Psoas muscle (tissue), 8 donors: Measurements from ENCODE around the gene OR4D2. TPM values are rescaled to one million over a fixed set of nuclear protein-coding genes. Genes with fewer than 3 reads are reported as not detected.

Source experiments
- ATAC-seq, 4 donors: fragments of 200-7000 bp; cut with Tn5 transposase; one replicate each; pipeline ENCODE4 v1.9.1; 2020; ENCODE audit warnings: moderate library complexity in 3 of 4, mild to moderate bottlenecking in 2 of 4
- DNase-seq, 2 donors: peaks; one replicate each; pipeline ENCODE4 v3.0.0-alpha.2; 2020
- H3K27ac ChIP-seq: fragments of 200-600 bp; one replicate; pipeline ENCODE4 v1.8.0; 2022
- H3K27me3 ChIP-seq, 3 donors: fragments of 200-600 bp in 1 of 3; one replicate each; pipeline versions ENCODE4 v1.6.1 to v1.8.0; 2013 to 2022; ENCODE audit warnings: low read length in 2 of 3, mild to moderate bottlenecking in 2 of 3, moderate library complexity in 1 of 3; ENCODE audit not compliant: insufficient read depth in 3 of 3
- H3K36me3 ChIP-seq, 2 donors: fragments of 200-600 bp in 1 of 2; one replicate each; pipeline versions ENCODE4 v1.6.1 to v1.8.0; 2013 to 2022; ENCODE audit warnings: low read depth in 1 of 2, mild to moderate bottlenecking in 1 of 2, moderate library complexity in 1 of 2; ENCODE audit not compliant: insufficient read depth in 1 of 2
- H3K4me1 ChIP-seq: fragments of 200-600 bp; one replicate; pipeline ENCODE4 v1.8.0; 2022
- H3K4me3 ChIP-seq: fragments of 200-600 bp; one replicate; pipeline ENCODE4 v1.8.0; 2022; ENCODE audit warnings: mild to moderate bottlenecking
- H3K9me3 ChIP-seq: fragments of 200-600 bp; one replicate; pipeline ENCODE4 v1.8.0; 2022
- CTCF ChIP-seq: fragments of 200-600 bp; IDR thresholded peaks from one replicate; pipeline ENCODE4 v1.8.0; 2022; ENCODE audit warnings: antibody characterized with exemption
- WGBS, 3 donors: extraction: QIAGEN DNeasy Blood & Tissue Kit; methylation state at CpG; one replicate each; pipeline versions ENCODE4 v1.1.6 to v1.1.7; 2013; 5-methylcytosine and 5-hydroxymethylcytosine counted together
- intact Hi-C, 2 donors: fragments of 100-400 bp; cut with DNase I; formaldehyde crosslinking; loops; one replicate each; pipeline versions ENCODE4 v1.11.0 to v1.14.2; 2022
- long read RNA-seq, 2 donors: library from polyadenylated mRNA; unstranded; transcript quantifications; one replicate each; pipeline ENCODE4 v2.0.0, GENCODE V29; 2021
- polyA plus RNA-seq, 3 donors: library from polyadenylated mRNA; stranded (reverse); fragments of 200-250 nt; gene quantifications; one replicate each; pipeline ENCODE4 v1.2.3, GENCODE V29; 2013
- total RNA-seq, 4 donors: library from RNA; stranded (reverse); fragmentation: NEBNext Ultra II Directional in 2 of 4; extraction: Animal tissue kit (Norgen Biotek cat#: 25700) in 2 of 4; gene quantifications; one replicate each; pipeline versions ENCODE4 v1.2.1 to v1.2.4, GENCODE V29; 2021 to 2023
- donor health status: healthy with polysubstance abuse.
- donor health status: DM: no; HTN: no; CAD: no; lungs with moderate emphysema.
- donor health status: Bipolar disorder and iron deficiency.
- donor health status: healthy.
- donor health status: DM: yes; HTN: yes; CAD: no.
- donor health status: DM: no; HTN: no; CAD: no.
- donor health status: DM: no; HTN: no; CAD: no.
- donor health status: DM: yes; HTN: yes; CAD: no.

OR4D2 gene
- total RNA-seq = not detected
- not detected for polyA plus RNA-seq
- long read RNA-seq, donor 1 = 0 reads
- long read RNA-seq, donor 2 = 0 reads

- Histone ChIP-seq H3K27ac (no peak within 1 kb of the TSS), H3K36me3 (no peaks in the 10 kb centered on the region), H3K4me3 (no peak within 1 kb of the TSS), H3K4me1 (no peaks in the 10 kb centered on the region), H3K9me3 (no peaks in the 10 kb centered on the region), H3K27me3 (peaks cover 0 to 19% (median 3%) of the 10 kb centered on the region in 3 donors)
- ATAC-seq (no peak), DNase-seq (no peak)
- intact Hi-C loops = no loop called here
- WGBS, 3 donors = 57 to 58% (median 57%) methylated on average over 6 of the region's 6 CpGs
- TF ChIP-seq CTCF = no peak
Observed at GRCh38 chr17:58166682-58167081, at the start of gene OR4D2. TSS of gene OR4D2 (plus strand) at chr17:58166982. CDS start at chr17:58169656, 2,674 bp downstream.

GRCh38 chr17:58117382-58117781 lies 49.4 kb upstream of the OR4D2 start:
- DNase-seq = no peak
- 89 to 94% (median 94%) methylated on average over 5 of the region's 5 CpGs for WGBS, 3 donors
- H3K27me3 ChIP-seq = peaks cover 0 to 4% (median 0%) of the 10 kb centered on the region in 3 donors

GRCh38 chr17:58119491-58119890 lies 47.3 kb upstream of the OR4D2 start:
- Histone ChIP-seq H3K27me3 (peaks cover 0 to 4% (median 0%) of the 10 kb centered on the region in 3 donors), H3K9me3 (no peaks in the 10 kb centered on the region), H3K4me1 (no peaks in the 10 kb centered on the region), H3K27ac (no peak overlapping the region), H3K4me3 (no peak overlapping the region), H3K36me3 (no peaks in the 10 kb centered on the region)
- intact Hi-C loops = loop anchor here (5.0 to 10.0 kb wide), 4 partner anchors 112 to 985 kb away; partner anchors contain the start of genes MRPS23 (in 1 of the 2) and SRSF1 (in 1 of the 2)
- DNase-seq (no peak), ATAC-seq (no peak)
- no peak for TF ChIP-seq CTCF
- 51 to 62% (median 60%) methylated on average over 3 of the region's 3 CpGs for WGBS, 3 donors

More at GRCh38 chr17:58117382-58117781, 49.4 kb upstream of the OR4D2 start:
- no peaks in the 10 kb centered on the region for H3K4me1 ChIP-seq
- TF ChIP-seq CTCF = no peak
- no peak overlapping the region for H3K27ac ChIP-seq
- no peak for ATAC-seq
- H3K36me3 ChIP-seq = no peaks in the 10 kb centered on the region
- H3K4me3 ChIP-seq = no peak overlapping the region
- intact Hi-C loops = loop anchor here (5.0 to 10.0 kb wide), 4 partner anchors 110 to 983 kb away; partner anchors contain the start of genes MRPS23 (in 1 of the 2) and SRSF1 (in 1 of the 2)
- H3K9me3 ChIP-seq = no peaks in the 10 kb centered on the region

- Histone ChIP-seq H3K4me1 (no peaks in the 10 kb centered on the region), H3K4me3 (no peak overlapping the region), H3K36me3 (no peaks in the 10 kb centered on the region), H3K27me3 (peaks cover 0 to 4% (median 0%) of the 10 kb centered on the region in 3 donors), H3K9me3 (no peaks in the 10 kb centered on the region), H3K27ac (no peak overlapping the region)
- DNase-seq (no peak), ATAC-seq (peak in 2 of 4 donors; percentile 38 to 58)
- WGBS, 3 donors = 18 to 23% (median 21%) methylated on average over 7 of the region's 7 CpGs
- intact Hi-C loops = no loop called here
- no peak for TF ChIP-seq CTCF
Observed at GRCh38 chr17:58120195-58120822, 46.5 kb upstream of the OR4D2 start.
